OCI-M2 (cell line): ENCODE data around the gene EVC.

Experiments used
- DNase-seq: peaks from one replicate; lab custom pipeline; 2025; ENCODE audit not compliant: unreplicated experiment; lab: John Stamatoyannopoulos, UW

Gene EVC

GRCh38 chr4:5710961-5711478, at the start of gene EVC:
Gene EVC (plus strand): TSS chr4:5711201. CDS start chr4:5711381, 180 bp downstream.
- no peak for DNase-seq

- DNase-seq = no peak
Measured at GRCh38 chr4:5661237-5661636, 49.8 kb upstream of the EVC start.

- DNase-seq = no peak
Measured at GRCh38 chr4:5662555-5662954, 48.4 kb upstream of the EVC start.

- DNase-seq = no peak
Measured at GRCh38 chr4:5664778-5665177, 46.2 kb upstream of the EVC start.

GRCh38 chr4:5666741-5667140, 44.3 kb upstream of the EVC start:
- DNase-seq = no peak

- no peak for DNase-seq
Measured at GRCh38 chr4:5676763-5677162, 34.2 kb upstream of the EVC start.

GRCh38 chr4:5678977-5679376, 32.0 kb upstream of the EVC start:
- no peak for DNase-seq

- no peak for DNase-seq
Measured at GRCh38 chr4:5683566-5683965, 27.4 kb upstream of the EVC start.

GRCh38 chr4:5685296-5685695, 25.7 kb upstream of the EVC start:
- no peak for DNase-seq

- no peak for DNase-seq
Measured at GRCh38 chr4:5686338-5686737, 24.7 kb upstream of the EVC start.

- DNase-seq = no peak
Measured at GRCh38 chr4:5689065-5689464, 21.9 kb upstream of the EVC start.

GRCh38 chr4:5691491-5692132, 19.4 kb upstream of the EVC start:
- no peak for DNase-seq

GRCh38 chr4:5693871-5694270, 17.1 kb upstream of the EVC start:
- DNase-seq = no peak

- no peak for DNase-seq
Measured at GRCh38 chr4:5696341-5696740, 14.7 kb upstream of the EVC start.

GRCh38 chr4:5700459-5700858, 10.5 kb upstream of the EVC start:
- DNase-seq = no peak

GRCh38 chr4:5701971-5702370, 9.0 kb upstream of the EVC start:
- DNase-seq = no peak

- no peak for DNase-seq
Measured at GRCh38 chr4:5703831-5704230, 7.2 kb upstream of the EVC start.

GRCh38 chr4:5704276-5704675, 6.7 kb upstream of the EVC start:
- no peak for DNase-seq

- no peak for DNase-seq
Measured at GRCh38 chr4:5705647-5706320, 5.2 kb upstream of the EVC start.

GRCh38 chr4:5706486-5707290, 4.3 kb upstream of the EVC start:
- no peak for DNase-seq

GRCh38 chr4:5707366-5707765, 3.6 kb upstream of the EVC start:
- DNase-seq = no peak
